ENCODE measurements around the gene HOXC10.

The HOXC10 gene

DNA sequence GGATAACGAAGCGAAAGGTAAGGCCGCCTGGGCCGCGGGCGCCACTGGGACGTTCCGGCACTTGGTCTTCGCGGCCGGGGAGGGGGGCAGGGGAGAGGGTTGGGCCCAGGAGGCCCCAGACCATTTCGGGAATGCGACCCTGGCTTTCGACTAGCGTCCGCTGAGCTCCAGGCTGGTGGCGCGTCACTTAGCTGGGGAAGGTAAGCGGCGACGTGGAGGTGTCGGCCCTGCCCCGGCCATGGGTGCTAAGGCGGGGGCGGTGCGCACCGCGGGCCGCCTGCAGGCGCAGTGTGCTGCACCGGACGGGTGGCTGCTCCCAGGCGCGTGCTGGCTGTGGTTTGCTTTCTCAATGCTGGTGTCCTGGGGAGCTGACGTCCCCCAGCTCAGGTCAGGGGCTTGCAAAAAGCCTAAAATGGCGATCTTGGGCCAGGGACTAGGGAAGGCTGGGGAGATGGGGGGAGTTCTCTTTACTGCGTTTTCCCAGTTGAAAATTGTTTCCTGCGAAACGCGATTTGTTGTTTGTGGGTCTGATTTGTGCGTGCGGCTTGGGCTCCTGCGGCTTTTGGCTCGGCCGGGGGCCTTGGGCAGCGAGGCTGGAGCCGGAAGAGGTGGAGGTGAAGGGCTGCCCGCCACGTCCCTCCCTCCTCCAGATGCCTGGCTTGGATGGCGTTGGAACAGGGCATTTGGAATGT is 1.2 kb downstream of the HOXC10 start:
- no peak for DNase-seq
- Histone ChIP-seq H3K36me3 (replicated peaks) (no peaks in the 10 kb centered on the region), H3K4me3 (ENCODE audit: low read depth, low read length) (no peak overlapping the region), H3K27ac (no peak overlapping the region), H3K27me3 (replicated peaks) (peaks cover 93% of the 10 kb centered on the region)
- TF ChIP-seq, protein P1, sequence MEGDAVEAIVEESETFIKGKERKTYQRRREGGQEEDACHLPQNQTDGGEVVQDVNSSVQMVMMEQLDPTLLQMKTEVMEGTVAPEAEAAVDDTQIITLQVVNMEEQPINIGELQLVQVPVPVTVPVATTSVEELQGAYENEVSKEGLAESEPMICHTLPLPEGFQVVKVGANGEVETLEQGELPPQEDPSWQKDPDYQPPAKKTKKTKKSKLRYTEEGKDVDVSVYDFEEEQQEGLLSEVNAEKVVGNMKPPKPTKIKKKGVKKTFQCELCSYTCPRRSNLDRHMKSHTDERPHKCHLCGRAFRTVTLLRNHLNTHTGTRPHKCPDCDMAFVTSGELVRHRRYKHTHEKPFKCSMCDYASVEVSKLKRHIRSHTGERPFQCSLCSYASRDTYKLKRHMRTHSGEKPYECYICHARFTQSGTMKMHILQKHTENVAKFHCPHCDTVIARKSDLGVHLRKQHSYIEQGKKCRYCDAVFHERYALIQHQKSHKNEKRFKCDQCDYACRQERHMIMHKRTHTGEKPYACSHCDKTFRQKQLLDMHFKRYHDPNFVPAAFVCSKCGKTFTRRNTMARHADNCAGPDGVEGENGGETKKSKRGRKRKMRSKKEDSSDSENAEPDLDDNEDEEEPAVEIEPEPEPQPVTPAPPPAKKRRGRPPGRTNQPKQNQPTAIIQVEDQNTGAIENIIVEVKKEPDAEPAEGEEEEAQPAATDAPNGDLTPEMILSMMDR (IDR thresholded peaks at IDR 0.05; ENCODE audit: low read depth, low read length, missing control alignments): no peak
- in situ Hi-C loops (cut with HindIII; ENCODE audit: low pct_ligation_motif_present, low sequenced_read_pairs): no loop called here

DNA sequence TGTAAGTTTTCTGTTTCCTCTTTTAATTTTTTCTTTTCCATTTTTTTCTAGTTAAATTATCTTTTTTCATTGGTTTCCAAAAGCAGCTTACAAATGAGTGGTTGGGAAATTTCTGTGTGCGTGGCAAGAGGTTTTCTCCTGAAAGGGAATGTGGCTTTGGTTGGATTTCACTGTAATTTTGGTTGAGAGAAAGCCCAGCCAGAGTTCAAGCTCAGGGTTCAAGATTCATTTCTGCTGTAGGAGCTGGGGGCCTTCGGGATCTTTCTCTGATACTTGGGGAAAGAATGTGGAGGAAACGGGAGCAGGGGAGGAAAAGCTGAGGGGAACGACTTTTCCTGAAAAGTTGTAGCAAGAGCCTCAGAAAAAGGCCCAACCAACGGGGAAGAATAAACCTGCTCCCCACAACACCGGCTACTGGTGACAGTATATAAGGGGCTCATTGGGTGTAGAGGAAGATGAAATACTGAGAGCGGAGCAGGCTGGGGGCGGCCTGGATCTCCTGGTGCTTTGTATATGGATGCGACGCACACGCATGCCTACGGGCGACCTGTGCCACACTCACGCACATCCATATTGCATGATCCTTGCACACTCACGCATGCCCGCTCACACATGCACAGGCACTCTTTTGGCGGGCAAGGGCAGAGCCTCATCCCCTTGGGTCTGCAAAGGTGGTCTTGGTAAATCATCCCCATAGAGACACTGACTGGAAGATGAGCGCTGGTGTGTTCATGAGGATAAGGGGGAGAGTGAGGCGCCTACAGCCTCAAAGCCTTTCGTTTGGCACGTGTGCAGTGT is 1.9 kb downstream of the HOXC10 start:
- no peaks in the 10 kb centered on the region for H3K36me3 ChIP-seq (replicated peaks)
- TF ChIP-seq, protein P1 (IDR thresholded peaks at IDR 0.05; ENCODE audit: low read depth, low read length, missing control alignments): no peak
- no peak overlapping the region for H3K27ac ChIP-seq
- peaks cover 93% of the 10 kb centered on the region for H3K27me3 ChIP-seq (replicated peaks)
- no peak overlapping the region for H3K4me3 ChIP-seq (ENCODE audit: low read depth, low read length)
- in situ Hi-C loops (cut with HindIII; ENCODE audit: low pct_ligation_motif_present, low sequenced_read_pairs): no loop called here
- no peak for DNase-seq

GRCh38 chr12:53987787-53988230 is 2.9 kb downstream of the HOXC10 start:
- H3K4me3 ChIP-seq (ENCODE audit: low read depth, low read length): no peak overlapping the region

DNA sequence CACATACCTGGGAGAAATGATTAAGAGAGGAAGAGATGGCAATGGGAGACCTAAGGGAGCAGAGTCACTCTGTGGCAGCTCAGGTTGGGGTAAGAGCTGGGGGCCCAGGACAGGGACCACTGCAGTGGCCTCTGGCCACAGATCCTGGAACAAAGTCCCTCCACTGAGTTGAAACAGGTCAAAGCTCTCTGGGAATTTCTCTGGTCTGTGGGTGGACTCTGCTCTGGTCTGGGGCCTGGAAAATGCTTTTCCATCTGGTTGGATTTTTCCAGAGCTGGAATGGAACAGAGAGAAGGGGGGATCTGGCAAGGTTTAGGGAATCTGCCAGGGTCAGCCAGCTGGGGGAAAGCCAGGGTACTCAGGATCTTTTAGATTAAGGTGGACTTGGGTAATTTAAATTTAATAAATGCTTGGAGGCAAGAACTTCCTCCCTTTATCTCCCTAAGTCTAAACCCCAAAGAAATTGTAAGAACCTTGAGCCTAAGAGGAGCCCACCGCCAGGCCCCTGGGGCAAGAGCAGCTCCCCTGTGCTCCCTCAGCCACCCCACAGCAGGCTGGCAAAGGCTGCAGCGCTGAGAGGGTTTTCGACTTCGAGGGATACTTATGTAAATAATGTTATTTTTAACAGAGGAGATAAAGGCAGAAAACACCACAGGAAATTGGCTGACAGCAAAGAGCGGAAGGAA is 3.7 kb downstream of the HOXC10 start:
- H3K27ac ChIP-seq: no peak overlapping the region
- in situ Hi-C loops (cut with HindIII; ENCODE audit: low pct_ligation_motif_present, low sequenced_read_pairs): no loop called here
- peaks cover 91% of the 10 kb centered on the region for H3K27me3 ChIP-seq (replicated peaks)
- TF ChIP-seq, protein P1 (IDR thresholded peaks at IDR 0.05; ENCODE audit: low read depth, low read length, missing control alignments): no peak
- DNase-seq: no peak
- H3K4me3 ChIP-seq (ENCODE audit: low read depth, low read length): no peak overlapping the region
- H3K36me3 ChIP-seq (replicated peaks): no peaks in the 10 kb centered on the region

More at GRCh38 chr12:53987787-53988230, 2.9 kb downstream of the HOXC10 start:
- no peaks in the 10 kb centered on the region for H3K36me3 ChIP-seq (replicated peaks)
- in situ Hi-C loops (cut with HindIII; ENCODE audit: low pct_ligation_motif_present, low sequenced_read_pairs): no loop called here
- H3K27ac ChIP-seq: no peak overlapping the region
- TF ChIP-seq, protein P1 (IDR thresholded peaks at IDR 0.05; ENCODE audit: low read depth, low read length, missing control alignments): no peak
- no peak for DNase-seq
- peaks cover 91% of the 10 kb centered on the region for H3K27me3 ChIP-seq (replicated peaks)

GRCh38 chr12:53989227-53990113 is 4.5 kb downstream of the HOXC10 start:
- TF ChIP-seq, protein P1 (IDR thresholded peaks at IDR 0.05; ENCODE audit: low read depth, low read length, missing control alignments): peak; percentile 66
- no peak overlapping the region for H3K27ac ChIP-seq
- no peak overlapping the region for H3K4me3 ChIP-seq (ENCODE audit: low read depth, low read length)
- in situ Hi-C loops (cut with HindIII; ENCODE audit: low pct_ligation_motif_present, low sequenced_read_pairs): no loop called here
- H3K36me3 ChIP-seq (replicated peaks): no peaks in the 10 kb centered on the region
- H3K27me3 ChIP-seq (replicated peaks): peaks cover 92% of the 10 kb centered on the region
- DNase-seq: no peak
